T-cell (primary cell): ENCODE data around the gene RAD51AP1. TPM values are rescaled to one million over a fixed set of nuclear protein-coding genes. Genes with fewer than 3 reads are reported as not detected.

Experiments
- ATAC-seq, 4 experiments: fragments of 200-7000 bp in 3 of 4; fragments of 150-1000 bp in 1 of 4; cut with Tn5 transposase; replicated peaks in 1 of 4; 1 replicate in 3 of 4; 2 replicates in 1 of 4; pipeline ENCODE4 v1.10.0; 2021; ENCODE audit warnings: moderate library complexity in 3 of 4, mild to moderate bottlenecking in 2 of 4, moderate number of reproducible peaks in 1 of 4
- CTCF ChIA-PET, 2 donors: fragments of 300-600 bp; sonication (Branson Sonifier 250); formaldehyde crosslinking; loops; one replicate each; lab custom pipeline; 2022; ENCODE audit warnings: antibody characterized with exemption in 2 of 2; lab: Charles Lee
- POLR2A ChIA-PET, 2 donors: fragments of 300-600 bp; sonication (Branson Sonifier 250); formaldehyde crosslinking; loops; one replicate each; lab custom pipeline; 2022; ENCODE audit warnings: antibody characterized with exemption in 2 of 2; lab: Charles Lee
- DNase-seq, 35 experiments: peaks; one replicate each; pipeline versions ENCODE4 v3.0.0 to v3.0.0-alpha.2; 2013 to 2023
- H3K27ac ChIP-seq: one replicate; pipeline ENCODE4 v1.5.1; 2013; ENCODE audit warnings: low read length
- H3K27me3 ChIP-seq, 2 experiments: replicated peaks in 1 of 2; 1 replicate in 1 of 2; 2 replicates in 1 of 2; pipeline versions ENCODE4 v1.6.1 to v1.7.0; 2013; ENCODE audit warnings: low read length in 1 of 2, mixed read lengths in 1 of 2; ENCODE audit not compliant: control insufficient read depth in 2 of 2, insufficient read depth in 2 of 2; ENCODE audit errors: extremely low read depth in 1 of 2
- H3K36me3 ChIP-seq, 2 donors: 1 replicate in 1 of 2; 2 replicates in 1 of 2; pipeline versions ENCODE4 v1.6.1 to v1.7.0; 2013; ENCODE audit warnings: low read length in 1 of 2; ENCODE audit not compliant: control insufficient read depth in 2 of 2, insufficient read depth in 1 of 2; ENCODE audit errors: extremely low read depth in 1 of 2
- H3K4me1 ChIP-seq, 2 experiments: 1 replicate in 1 of 2; 2 replicates in 1 of 2; pipeline versions ENCODE4 v1.6.1 to v1.7.0; 2013; ENCODE audit warnings: low read length in 2 of 2, mixed read lengths in 1 of 2; ENCODE audit not compliant: insufficient read depth in 2 of 2, control insufficient read depth in 1 of 2; ENCODE audit errors: extremely low read depth in 1 of 2
- H3K4me3 ChIP-seq, 2 donors: 1 replicate in 1 of 2; 2 replicates in 1 of 2; pipeline versions ENCODE4 v1.5.1 to v1.7.0; 2013; ENCODE audit warnings: mild to moderate bottlenecking in 2 of 2, low read length in 1 of 2, moderate library complexity in 1 of 2; ENCODE audit not compliant: control insufficient read depth in 1 of 2; ENCODE audit errors: extremely low read depth in 1 of 2
- H3K9me3 ChIP-seq: 2 replicates; pipeline ENCODE4 v1.7.0; 2013
- H3K27ac Mint-ChIP-seq, 2 donors: one replicate each; pipeline ENCODE4 v1.8.0; 2020 to 2021; ENCODE audit warnings: mild to moderate bottlenecking in 2 of 2, mixed read lengths in 2 of 2
- H3K27me3 Mint-ChIP-seq, 2 donors: one replicate each; pipeline ENCODE4 v1.8.0; 2021 to 2022; ENCODE audit warnings: mixed read lengths in 2 of 2
- H3K36me3 Mint-ChIP-seq: one replicate; pipeline ENCODE4 v1.8.0; 2021; ENCODE audit warnings: mixed read lengths
- H3K4me1 Mint-ChIP-seq, 3 donors: one replicate each; pipeline ENCODE4 v1.8.0; 2020 to 2022; ENCODE audit warnings: mixed read lengths in 3 of 3, mild to moderate bottlenecking in 1 of 3
- H3K4me3 Mint-ChIP-seq, 3 donors: one replicate each; pipeline ENCODE4 v1.8.0; 2020 to 2022; ENCODE audit warnings: mild to moderate bottlenecking in 3 of 3, mixed read lengths in 3 of 3, moderate library complexity in 3 of 3
- H3K9me3 Mint-ChIP-seq, 3 donors: one replicate each; pipeline ENCODE4 v1.8.0; 2020 to 2022; ENCODE audit warnings: mixed read lengths in 3 of 3
- WGBS: methylation state at CpG from one replicate; pipeline ENCODE4 v1.1.5; 2013; ENCODE audit warnings: missing lambda C conversion rate; ENCODE audit not compliant: insufficient coverage; 5-methylcytosine and 5-hydroxymethylcytosine counted together
- total RNA-seq, 35 experiments: library from RNA in 6 of 35; stranded (reverse) in 6 of 35; fragments of 120-200 nt in 1 of 35; gene quantifications; one replicate each; pipeline versions ENCODE4 v1.2.1 to v1.2.4 and lab custom pipeline; 2013 to 2026

Gene RAD51AP1
- total RNA-seq, 5 donors from 2014 or later (not counting 1 experiment from before 2014, with no cell fraction given) = 0.60 to 1.7 (median 0.89) TPM

DNA sequence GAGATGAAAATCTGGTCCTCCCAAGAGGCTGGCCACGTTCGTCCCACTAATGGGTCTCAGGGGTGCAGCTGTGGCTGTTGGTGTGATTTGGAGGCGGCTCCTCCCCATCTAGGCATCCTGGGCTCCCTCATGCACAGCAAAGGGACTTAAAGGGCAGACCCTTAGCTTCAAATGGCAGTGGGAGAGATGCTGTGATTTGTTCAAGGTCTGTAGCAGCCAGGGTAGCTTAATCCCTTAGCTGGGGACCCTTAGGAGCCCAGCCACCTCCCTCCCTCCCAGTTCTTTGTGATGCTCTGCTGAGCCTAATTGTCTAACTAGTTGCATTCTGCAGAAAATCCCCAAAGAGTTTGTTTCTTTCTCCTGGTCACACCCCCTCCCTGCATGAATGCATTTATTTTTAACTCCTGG lies 41.6 kb downstream of the RAD51AP1 start:
- 82% methylated on average over 3 of the region's 3 CpGs for WGBS
- CTCF ChIA-PET = interaction anchor here in 1 of 2 donors (0.7 kb wide), 1 partner anchor 230 kb away, joined by 3 read pairs; no protein-coding TSS in a partner anchor

GRCh38 chr12:4584281-4584680 lies 45.6 kb downstream of the RAD51AP1 start:
- H3K9me3 ChIP-seq = no peaks in the 10 kb centered on the region
- Mint-ChIP-seq H3K27ac (no peak overlapping the region), H3K4me1 (no peaks in the 10 kb centered on the region), H3K27me3 (peaks cover 15 to 20% of the 10 kb centered on the region in 2 donors), H3K36me3 (no peaks in the 10 kb centered on the region), H3K9me3 (no peaks in the 10 kb centered on the region), H3K4me3 (no peak overlapping the region)
- peaks cover 0 to 25% of the 10 kb centered on the region in 2 experiments for H3K27me3 ChIP-seq
- WGBS = 100% methylated on average over 1 of the region's 6 CpGs
- POLR2A ChIA-PET = no interaction called here
- H3K27ac ChIP-seq = no peak overlapping the region
- H3K4me3 ChIP-seq = no peak overlapping the region
- DNase-seq (no peak), ATAC-seq (no peak)
- H3K4me1 ChIP-seq = no peaks in the 10 kb centered on the region
- no peaks in the 10 kb centered on the region for H3K36me3 ChIP-seq
- CTCF ChIA-PET = no interaction called here

More for the DNA sequence above, 41.6 kb downstream of the RAD51AP1 start:
- no peak for DNase-seq
- Mint-ChIP-seq H3K36me3 (no peaks in the 10 kb centered on the region), H3K4me3 (no peak overlapping the region), H3K27ac (no peak overlapping the region), H3K9me3 (no peaks in the 10 kb centered on the region), H3K27me3 (peaks cover 15 to 16% of the 10 kb centered on the region in 2 donors), H3K4me1 (no peaks in the 10 kb centered on the region)
- ATAC-seq = no peak
- POLR2A ChIA-PET = no interaction called here
- Histone ChIP-seq H3K36me3 (no peaks in the 10 kb centered on the region), H3K9me3 (no peaks in the 10 kb centered on the region), H3K27me3 (peaks cover 0 to 21% of the 10 kb centered on the region in 2 experiments), H3K4me3 (no peak overlapping the region), H3K27ac (no peak overlapping the region), H3K4me1 (no peaks in the 10 kb centered on the region)

DNA sequence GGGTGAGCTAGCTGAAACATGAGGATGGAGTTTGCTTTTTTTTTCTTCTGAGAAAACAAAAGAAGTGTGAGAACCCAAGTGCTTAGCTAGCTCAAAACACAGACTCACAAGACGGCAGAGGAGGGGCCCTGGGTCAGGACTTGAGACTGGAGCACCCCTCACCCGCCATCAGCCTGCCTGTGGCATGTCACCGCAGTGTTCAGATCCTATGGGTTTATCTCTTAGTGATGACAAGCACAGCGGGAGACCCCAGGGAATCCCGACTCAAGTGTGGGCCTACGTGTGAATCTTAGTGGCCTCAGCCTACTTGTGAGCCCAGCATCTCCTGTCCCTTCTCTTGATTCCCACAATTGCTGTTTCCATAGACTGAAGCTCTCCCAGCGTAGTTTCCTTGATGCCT lies 46.2 kb downstream of the RAD51AP1 start:
- H3K27ac ChIP-seq = no peak overlapping the region
- H3K4me3 Mint-ChIP-seq = no peak overlapping the region
- peaks cover 19 to 20% of the 10 kb centered on the region in 2 donors for H3K27me3 Mint-ChIP-seq
- DNase-seq (no peak), ATAC-seq (no peak)
- H3K36me3 ChIP-seq = no peaks in the 10 kb centered on the region
- CTCF ChIA-PET = no interaction called here
- H3K4me1 ChIP-seq = no peaks in the 10 kb centered on the region
- POLR2A ChIA-PET = no interaction called here
- H3K9me3 ChIP-seq = no peaks in the 10 kb centered on the region
- peaks cover 0 to 25% of the 10 kb centered on the region in 2 experiments for H3K27me3 ChIP-seq
- H3K9me3 Mint-ChIP-seq = no peaks in the 10 kb centered on the region
- H3K4me3 ChIP-seq = no peak overlapping the region
- H3K36me3 Mint-ChIP-seq = no peaks in the 10 kb centered on the region
- H3K27ac Mint-ChIP-seq = no peak overlapping the region
- H3K4me1 Mint-ChIP-seq = no peaks in the 10 kb centered on the region
- 90% methylated on average over 7 of the region's 7 CpGs for WGBS

GRCh38 chr12:4586500-4586899 lies 47.8 kb downstream of the RAD51AP1 start:
- H3K4me1 Mint-ChIP-seq = no peaks in the 10 kb centered on the region
- H3K9me3 ChIP-seq = no peaks in the 10 kb centered on the region
- DNase-seq (no peak), ATAC-seq (no peak)
- no peaks in the 10 kb centered on the region for H3K36me3 ChIP-seq
- H3K27ac Mint-ChIP-seq = no peak overlapping the region
- H3K4me1 ChIP-seq = no peaks in the 10 kb centered on the region
- POLR2A ChIA-PET = no interaction called here
- no peak overlapping the region for H3K4me3 Mint-ChIP-seq
- 66% methylated on average over 3 of the region's 5 CpGs for WGBS
- CTCF ChIA-PET = interaction anchor here in 1 of 2 donors (0.6 kb wide), 1 partner anchor 127 kb away, joined by 3 read pairs; no protein-coding TSS in a partner anchor
- H3K27me3 ChIP-seq = peaks cover 0 to 15% of the 10 kb centered on the region in 2 experiments
- H3K36me3 Mint-ChIP-seq = no peaks in the 10 kb centered on the region
- no peak overlapping the region for H3K27ac ChIP-seq
- peaks cover 15 to 16% of the 10 kb centered on the region in 2 donors for H3K27me3 Mint-ChIP-seq
- no peaks in the 10 kb centered on the region for H3K9me3 Mint-ChIP-seq
- H3K4me3 ChIP-seq = no peak overlapping the region

- WGBS = 70% methylated on average over 2 of the region's 9 CpGs
- no peak overlapping the region for H3K27ac ChIP-seq
- CTCF ChIA-PET = no interaction called here
Observed at GRCh38 chr12:4587108-4587507, 48.4 kb downstream of the RAD51AP1 start.

GRCh38 chr12:4588916-4589315 lies 50.2 kb downstream of the RAD51AP1 start:
- ChIA-PET CTCF (no interaction called here), POLR2A (no interaction called here)
- no peak for DNase-seq
- no peak for ATAC-seq
- Histone ChIP-seq H3K27ac (no peak overlapping the region), H3K4me1 (no peaks in the 10 kb centered on the region), H3K9me3 (no peaks in the 10 kb centered on the region), H3K4me3 (no peak overlapping the region), H3K36me3 (no peaks in the 10 kb centered on the region), H3K27me3 (peaks cover 0 to 7% of the 10 kb centered on the region in 2 experiments)
- no peaks in the 10 kb centered on the region for H3K4me1 Mint-ChIP-seq
- H3K9me3 Mint-ChIP-seq = no peaks in the 10 kb centered on the region
- WGBS = no CpG with 5 or more reads among the region's 3 CpGs
- no peak overlapping the region for H3K27ac Mint-ChIP-seq
- peaks cover 8 to 12% of the 10 kb centered on the region in 2 donors for H3K27me3 Mint-ChIP-seq
- no peaks in the 10 kb centered on the region for H3K36me3 Mint-ChIP-seq
- H3K4me3 Mint-ChIP-seq = no peak overlapping the region

More at GRCh38 chr12:4587108-4587507, 48.4 kb downstream of the RAD51AP1 start:
- Mint-ChIP-seq H3K4me3 (no peak overlapping the region), H3K9me3 (no peaks in the 10 kb centered on the region), H3K36me3 (no peaks in the 10 kb centered on the region), H3K4me1 (no peaks in the 10 kb centered on the region), H3K27ac (no peak overlapping the region), H3K27me3 (peaks cover 15 to 16% of the 10 kb centered on the region in 2 donors)
- Histone ChIP-seq H3K27me3 (peaks cover 0 to 16% of the 10 kb centered on the region in 2 experiments), H3K4me3 (no peak overlapping the region), H3K4me1 (no peaks in the 10 kb centered on the region), H3K9me3 (no peaks in the 10 kb centered on the region), H3K36me3 (no peaks in the 10 kb centered on the region)
- DNase-seq = no peak
- ATAC-seq = no peak
- POLR2A ChIA-PET = no interaction called here
